Transverse colon (tissue), 4 donors: ENCODE measurements around the gene FNBP1.

Experiments used
- EP300 ChIP-seq: sonication (generic); formaldehyde crosslinking; IDR thresholded peaks from one replicate; pipeline ENCODE4 v1.6.1; 2017; ENCODE audit warnings: antibody characterized with exemption, low read depth
- POLR2A ChIP-seq: fragments of 450-650 bp; IDR thresholded peaks from one replicate; pipeline ENCODE4 v1.6.1; 2016; ENCODE audit warnings: antibody characterized with exemption, mild to moderate bottlenecking, moderate library complexity
- POLR2AphosphoS5 ChIP-seq, 3 donors: sonication (generic); formaldehyde crosslinking; IDR thresholded peaks; one replicate each; pipeline ENCODE4 v1.6.1; 2016; ENCODE audit warnings: antibody characterized with exemption in 3 of 3
- TF ChIP-seq, protein P1 (sequence below), 5 experiments: fragments of 200-600 bp in 3 of 5; fragments of 450-650 bp in 2 of 5; sonication (generic) in 3 of 5; IDR thresholded peaks; 1 replicate in 2 of 5; 2 replicates in 3 of 5; pipeline ENCODE4 v1.5.1; 2016 to 2017; ENCODE audit warnings: antibody characterized with exemption in 5 of 5, inconsistent platforms in 3 of 5, mild to moderate bottlenecking in 2 of 5, moderate library complexity in 1 of 5

- TF ChIP-seq POLR2A: no peak
- TF ChIP-seq, protein P1, sequence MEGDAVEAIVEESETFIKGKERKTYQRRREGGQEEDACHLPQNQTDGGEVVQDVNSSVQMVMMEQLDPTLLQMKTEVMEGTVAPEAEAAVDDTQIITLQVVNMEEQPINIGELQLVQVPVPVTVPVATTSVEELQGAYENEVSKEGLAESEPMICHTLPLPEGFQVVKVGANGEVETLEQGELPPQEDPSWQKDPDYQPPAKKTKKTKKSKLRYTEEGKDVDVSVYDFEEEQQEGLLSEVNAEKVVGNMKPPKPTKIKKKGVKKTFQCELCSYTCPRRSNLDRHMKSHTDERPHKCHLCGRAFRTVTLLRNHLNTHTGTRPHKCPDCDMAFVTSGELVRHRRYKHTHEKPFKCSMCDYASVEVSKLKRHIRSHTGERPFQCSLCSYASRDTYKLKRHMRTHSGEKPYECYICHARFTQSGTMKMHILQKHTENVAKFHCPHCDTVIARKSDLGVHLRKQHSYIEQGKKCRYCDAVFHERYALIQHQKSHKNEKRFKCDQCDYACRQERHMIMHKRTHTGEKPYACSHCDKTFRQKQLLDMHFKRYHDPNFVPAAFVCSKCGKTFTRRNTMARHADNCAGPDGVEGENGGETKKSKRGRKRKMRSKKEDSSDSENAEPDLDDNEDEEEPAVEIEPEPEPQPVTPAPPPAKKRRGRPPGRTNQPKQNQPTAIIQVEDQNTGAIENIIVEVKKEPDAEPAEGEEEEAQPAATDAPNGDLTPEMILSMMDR (IDR thresholded peaks at IDR 0.05): no peak
- no peak for TF ChIP-seq POLR2AphosphoS5 (IDR thresholded peaks at IDR 0.05)
- no peak for TF ChIP-seq EP300
Observed at GRCh38 chr9:129857207-129857606, 185.8 kb downstream of the FNBP1 start.
